ENCODE data around the gene SETDB2.
"Not testable (repeated sequence)": the region's sequence is repeated elsewhere in the genome, so short reads cannot be mapped to it uniquely, and the experiment has no call there.

Gene SETDB2

GRCh38 chr13:49459580-49459979, 15.5 kb downstream of the SETDB2 start:
- intact Hi-C loops (cut with DNase I), result no loop called here
- no peak for DNase-seq

DNA sequence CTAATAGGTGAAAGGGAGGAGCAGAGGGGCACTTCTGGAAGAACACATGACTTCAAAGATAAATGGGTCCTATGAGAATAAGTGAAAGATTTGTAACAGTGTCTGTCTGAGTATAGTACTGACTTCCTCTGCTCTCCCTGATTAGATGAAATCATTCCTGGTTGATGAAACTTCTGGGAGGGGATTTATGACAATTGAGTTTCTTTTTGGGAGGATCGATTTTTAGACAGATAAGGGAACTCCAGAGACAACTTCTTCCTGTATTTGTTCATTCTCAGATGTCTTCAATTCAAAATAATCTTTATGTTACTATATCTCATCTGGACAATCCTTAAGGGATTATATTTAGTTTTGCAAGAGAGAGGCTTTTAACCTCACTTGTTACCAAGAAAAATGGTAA, 20.0 kb downstream of the SETDB2 start:
- intact Hi-C loops (cut with DNase I), result no loop called here

DNA sequence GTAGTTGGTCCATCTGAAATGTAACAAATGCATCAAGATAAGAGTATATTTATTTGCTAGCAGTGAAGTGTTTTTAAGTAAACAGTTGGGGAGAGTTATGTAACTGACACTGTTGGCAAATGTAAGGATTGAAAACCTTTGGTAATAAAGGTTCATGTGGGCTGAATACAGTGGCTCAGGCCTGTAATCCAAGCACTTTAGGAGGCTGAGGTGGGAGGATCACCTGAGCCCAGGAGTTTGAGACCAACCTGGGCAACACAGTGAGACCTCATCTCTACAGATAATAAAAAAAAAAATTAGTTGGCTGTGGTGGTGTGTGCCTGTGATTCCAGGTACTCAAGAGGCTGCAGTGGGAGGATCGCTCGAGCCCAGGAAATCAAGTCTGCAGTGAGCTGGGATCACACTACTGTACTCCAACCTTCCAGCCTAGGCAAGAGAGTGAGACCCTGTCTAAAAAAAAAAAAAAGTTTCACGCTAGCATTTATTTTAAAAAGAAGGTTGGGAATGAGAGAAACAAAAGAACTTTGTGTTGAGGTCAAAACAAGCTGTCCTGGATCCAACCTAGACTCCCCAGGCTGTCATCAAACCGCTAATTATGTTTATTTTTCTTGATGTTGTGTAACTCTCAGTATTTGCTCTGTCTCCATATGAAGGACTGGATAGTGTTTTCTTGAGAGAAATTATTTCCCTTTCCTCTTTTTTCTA, 20.7 kb downstream of the SETDB2 start:
- no peak for DNase-seq
- intact Hi-C loops (cut with DNase I), result no loop called here

More for the DNA sequence above, 20.0 kb downstream of the SETDB2 start:
- no peak for DNase-seq

GRCh38 chr13:49466292-49466838, 22.3 kb downstream of the SETDB2 start:
- intact Hi-C loops (cut with DNase I), result no loop called here
- DNase-seq, result no peak

- DNase-seq, result no peak
- intact Hi-C loops (cut with DNase I), result no loop called here
Observed at GRCh38 chr13:49472186-49472585, 28.1 kb downstream of the SETDB2 start.

DNA sequence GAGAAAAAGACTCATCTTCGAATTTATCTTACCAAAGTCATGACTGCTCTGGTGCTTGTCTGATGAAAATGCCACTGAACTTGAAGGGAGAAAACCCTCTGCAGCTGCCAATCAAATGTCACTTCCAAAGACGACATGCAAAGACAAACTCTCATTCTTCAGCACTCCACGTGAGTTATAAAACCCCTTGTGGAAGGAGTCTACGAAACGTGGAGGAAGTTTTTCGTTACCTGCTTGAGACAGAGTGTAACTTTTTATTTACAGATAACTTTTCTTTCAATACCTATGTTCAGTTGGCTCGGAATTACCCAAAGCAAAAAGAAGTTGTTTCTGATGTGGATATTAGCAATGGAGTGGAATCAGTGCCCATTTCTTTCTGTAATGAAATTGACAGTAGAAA, 32.5 kb downstream of the SETDB2 start:
- no peak for DNase-seq
- intact Hi-C loops (cut with DNase I), result no loop called here

DNA sequence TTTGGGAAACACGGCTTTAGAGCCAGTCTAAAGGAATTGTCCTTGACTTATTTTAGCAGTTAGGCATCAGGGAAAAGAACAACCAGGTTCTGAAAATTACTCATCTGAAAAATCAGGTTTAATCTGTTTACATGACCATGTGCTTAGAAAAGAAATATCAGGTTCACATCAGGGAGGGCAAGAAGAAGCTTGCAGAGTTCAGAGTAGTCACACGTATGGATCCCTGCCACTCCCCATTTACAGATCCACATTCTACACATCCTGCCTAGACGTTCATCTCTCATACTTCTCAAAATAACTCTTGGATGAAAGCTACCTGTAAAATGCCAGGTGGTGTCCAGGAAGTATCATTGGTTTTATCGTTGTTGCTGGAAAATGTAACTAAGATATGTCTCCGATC, 37.7 kb downstream of the SETDB2 start:
- DNase-seq, result no peak
- intact Hi-C loops (cut with DNase I), result no loop called here

GRCh38 chr13:49488563-49488962, 44.5 kb downstream of the SETDB2 start:
- no peak for DNase-seq
- intact Hi-C loops (cut with DNase I), result no loop called here

GRCh38 chr13:49494645-49495044, 50.6 kb downstream of the SETDB2 start:
- no peak for DNase-seq
- intact Hi-C loops (cut with DNase I), result loop anchor here (5.0 to 10.0 kb wide), 3 partner anchors 47 to 113 kb away; partner anchors contain the start of gene RCBTB1

- peak; percentile 32 to 95 (median 61) for DNase-seq
- intact Hi-C loops (cut with DNase I), result loop anchor here (10.0 kb wide), 1 partner anchor 89 kb away; the partner anchor contains the start of gene RCBTB1
Observed at GRCh38 chr13:49495783-49496762, 52.0 kb downstream of the SETDB2 start, which contains the start of gene PHF11. Gene PHF11, plus strand, starts transcription at chr13:49495953. Its CDS starts 49 bp downstream, at chr13:49496002.

DNA sequence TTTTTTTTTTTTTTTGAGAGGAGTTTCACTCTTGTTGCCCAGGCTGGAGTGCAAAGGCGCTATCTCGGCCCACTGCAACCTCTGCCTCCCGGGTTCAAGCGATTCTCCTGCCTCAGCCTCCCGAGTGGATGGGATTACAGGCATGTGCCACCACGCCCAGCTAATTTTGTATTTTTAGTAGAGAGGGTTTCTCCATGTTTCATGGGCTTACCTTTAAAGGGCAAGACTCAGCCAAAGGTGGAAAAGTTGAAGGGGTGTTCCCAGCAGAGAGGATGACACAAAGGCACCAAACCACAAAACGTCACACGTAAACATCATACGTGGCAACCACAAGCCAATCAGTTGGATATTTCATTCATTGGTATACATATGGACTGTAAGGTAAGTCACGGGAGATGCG, 52.8 kb downstream of the SETDB2 start:
- intact Hi-C loops (cut with DNase I), result loop anchor here (10.0 kb wide), 1 partner anchor 88 kb away; the partner anchor contains the start of gene RCBTB1

DNA sequence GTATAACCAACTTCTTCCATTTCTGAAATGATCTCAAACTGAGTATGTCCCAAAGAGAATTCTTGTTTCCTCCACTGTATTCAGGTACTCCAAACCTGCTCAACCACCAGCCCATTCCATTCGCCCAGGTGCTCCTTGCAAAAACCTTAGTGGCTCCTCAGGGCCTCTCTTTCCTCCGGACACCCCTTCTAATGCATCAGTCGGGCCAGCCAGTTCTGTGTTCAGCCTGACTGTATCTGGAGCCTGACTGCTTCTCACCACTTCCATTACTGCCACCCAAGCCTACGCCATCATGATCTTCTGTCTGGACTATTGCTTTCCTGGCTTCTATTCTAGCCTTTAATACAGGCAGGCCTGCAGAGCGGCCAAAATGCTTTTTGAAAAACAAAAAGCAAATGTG, 53.2 kb downstream of the SETDB2 start:
- no peak for DNase-seq
- intact Hi-C loops (cut with DNase I), result loop anchor here (10.0 kb wide), 1 partner anchor 88 kb away; the partner anchor contains the start of gene RCBTB1

More for the DNA sequence above, 52.8 kb downstream of the SETDB2 start:
- DNase-seq, result not testable (repeated sequence)

DNA sequence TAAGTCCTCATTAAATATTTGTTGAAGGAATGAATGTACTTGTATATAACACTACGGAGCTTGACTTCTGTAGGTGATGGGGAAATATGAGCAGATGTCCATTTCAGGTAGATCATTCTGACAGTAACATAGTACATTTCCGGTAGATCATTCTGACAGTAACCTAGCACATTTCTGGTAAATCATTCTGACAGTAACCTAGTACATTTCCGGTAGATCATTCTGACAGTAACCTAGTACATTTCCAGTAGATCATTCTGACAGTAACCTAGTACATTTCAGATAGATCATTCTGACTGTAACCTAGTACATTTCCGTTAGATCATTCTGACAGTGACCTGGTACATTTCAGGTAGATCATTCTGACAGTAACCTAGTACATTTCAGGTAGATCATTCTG, 54.1 kb downstream of the SETDB2 start:
- no peak for DNase-seq
- intact Hi-C loops (cut with DNase I), result loop anchor here (10.0 kb wide), 1 partner anchor 87 kb away; the partner anchor contains the start of gene RCBTB1

GRCh38 chr13:49499889-49500660, 56.0 kb downstream of the SETDB2 start:
- no peak for DNase-seq
- intact Hi-C loops (cut with DNase I), result loop anchor here (10.0 kb wide), 1 partner anchor 85 kb away; the partner anchor contains the start of gene RCBTB1

DNA sequence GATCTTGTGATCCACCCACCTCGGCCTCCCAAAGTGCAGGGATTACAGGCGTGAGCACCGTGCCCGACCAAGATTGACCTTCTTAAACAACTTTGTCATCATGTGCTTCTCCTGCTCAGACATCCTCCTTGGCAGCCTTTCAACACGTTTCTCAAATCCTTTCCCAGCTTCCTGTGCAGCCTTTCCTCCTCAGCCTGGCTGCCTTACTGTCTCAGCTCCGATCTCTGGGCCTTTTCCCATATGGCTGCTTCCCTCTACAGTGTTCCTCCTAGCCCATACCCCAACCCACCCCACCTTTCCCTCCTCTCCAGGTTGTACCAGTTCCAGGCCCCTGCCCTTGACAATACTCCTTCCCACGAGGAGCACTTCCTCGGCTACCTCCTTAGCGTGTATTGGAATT, 58.9 kb downstream of the SETDB2 start:
- DNase-seq, result no peak
- intact Hi-C loops (cut with DNase I), result no loop called here

DNA sequence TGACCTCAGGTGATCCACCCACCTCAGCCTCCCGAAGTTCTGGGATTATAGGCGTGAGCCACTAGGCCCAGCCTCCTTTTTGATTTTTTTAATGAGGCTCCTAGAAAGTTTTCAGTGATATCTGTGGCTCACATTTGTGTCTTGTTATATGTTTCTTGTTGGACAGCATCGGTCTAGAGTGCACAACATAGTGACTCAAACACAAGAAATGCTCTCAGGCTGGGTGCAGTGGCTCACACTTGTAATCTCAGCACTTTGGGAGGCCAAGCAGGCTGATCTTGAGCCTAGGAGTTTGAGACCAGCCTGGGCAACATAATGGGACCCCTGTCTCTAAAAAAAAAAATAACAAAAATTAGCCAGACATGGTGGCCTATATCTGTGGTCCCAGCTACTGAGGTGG, 59.9 kb downstream of the SETDB2 start:
- intact Hi-C loops (cut with DNase I), result no loop called here
- DNase-seq, result no peak

DNA sequence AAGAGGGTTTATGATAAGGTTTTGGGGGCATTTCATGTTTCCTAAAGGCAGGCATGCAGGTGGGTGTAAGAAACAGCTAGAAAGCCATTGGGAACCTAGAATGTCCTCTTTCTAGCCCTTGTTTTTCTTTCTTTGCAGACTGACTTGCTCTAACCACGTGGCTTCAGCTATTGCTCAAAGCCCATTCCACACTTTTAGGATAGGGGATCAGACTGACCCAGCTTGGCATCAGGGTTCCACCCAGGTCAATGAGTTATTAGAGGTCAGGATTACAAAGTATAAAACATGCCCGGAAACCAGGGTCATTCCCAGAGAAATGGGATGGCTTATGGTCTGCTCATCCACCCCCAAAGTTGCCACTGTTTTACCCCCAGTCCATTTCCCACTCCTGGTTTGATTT, 68.5 kb downstream of the SETDB2 start:
- DNase-seq, result no peak
- intact Hi-C loops (cut with DNase I), result no loop called here

GRCh38 chr13:49516467-49516866, 72.4 kb downstream of the SETDB2 start:
- DNase-seq, result peak in 2 of 10 donors; percentile 18 to 72

GRCh38 chr13:49517461-49517860, 73.4 kb downstream of the SETDB2 start:
- DNase-seq, result peak in 5 of 10 donors; percentile 9 to 86 (median 23)
- intact Hi-C loops (cut with DNase I), result no loop called here

More at GRCh38 chr13:49516467-49516866, 72.4 kb downstream of the SETDB2 start:
- intact Hi-C loops (cut with DNase I), result no loop called here

DNA sequence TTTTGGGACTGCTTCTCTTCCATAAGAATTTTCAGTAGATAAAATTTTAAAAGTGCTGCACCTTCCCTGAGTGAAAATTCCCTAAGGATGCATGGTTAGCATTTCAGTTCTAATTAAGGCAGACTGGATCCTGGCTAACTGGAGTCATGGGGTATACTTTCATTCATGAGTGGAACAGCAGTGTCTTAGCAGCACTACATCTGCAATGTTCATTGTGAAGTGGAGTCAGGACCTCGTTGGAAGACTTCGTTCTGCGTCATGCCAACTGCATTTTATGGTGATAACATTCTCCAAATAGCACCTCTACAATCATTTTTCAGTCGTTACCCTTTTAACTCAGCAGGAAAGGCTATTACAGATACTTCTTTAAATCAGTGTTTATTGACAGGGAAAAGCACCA, 77.2 kb downstream of the SETDB2 start:
- no peak for DNase-seq
- intact Hi-C loops (cut with DNase I), result no loop called here
